GM12878 (cell line): ENCODE measurements around the gene SETDB1. TPM values are rescaled to one million over a fixed set of nuclear protein-coding genes. Genes with fewer than 3 reads are reported as not detected.
A peak's percentile ranks its signal among the peaks of the same experiment; 100 is the strongest.

Experiments used
- ATAC-seq: fragments of 200-7000 bp; cut with Tn5 transposase; 3 replicates; pipeline ENCODE4 v1.9.1; 2020; ENCODE audit warnings: mild to moderate bottlenecking, moderate library complexity
- BruUV-seq: library from RNA; stranded (reverse); fragments of 400-500 nt; replicated peaks from 2 replicates; lab custom pipeline; 2021; lab: Mats Ljungman, UMichigan
- CTCF ChIA-PET: fragments of 300-600 bp; sonication (Branson Sonifier 250); formaldehyde crosslinking; extraction: SDS; loops from one replicate; lab custom pipeline; 2021; ENCODE audit warnings: inconsistent platforms; lab: Yijun Ruan, JAX
- POLR2A ChIA-PET: fragments of 350-600 bp; formaldehyde crosslinking; extraction: SDS; loops from one replicate; lab custom pipeline; 2021; ENCODE audit warnings: inconsistent platforms; lab: Charles Lee
- RAD21 ChIA-PET: fragments of 300-600 bp; sonication (Branson Sonifier 250); formaldehyde crosslinking; loops from one replicate; lab custom pipeline; 2023; ENCODE audit warnings: antibody characterized with exemption; ENCODE audit not compliant: unreplicated experiment; lab: Charles Lee
- SMC1A ChIA-PET: fragments of 300-600 bp; sonication (Branson Sonifier 250); formaldehyde crosslinking; loops from one replicate; lab custom pipeline; 2023; ENCODE audit not compliant: unreplicated experiment, uncharacterized antibody; lab: Charles Lee
- DNase-seq: peaks from one replicate; pipeline ENCODE4 v3.0.0-alpha.2; 2011; ENCODE audit warnings: low read depth, low spot score
- FAIRE-seq: peaks from 3 replicates; lab custom pipeline; 2011; peaks lifted over from hg19 to GRCh38; lab: Jason Lieb, UNC
- H2AFZ ChIP-seq: 2 replicates; pipeline ENCODE4 v1.6.0; 2011; ENCODE audit warnings: low read depth, low read length, control low read depth; ENCODE audit not compliant: control insufficient read depth
- H3K27ac ChIP-seq: 2 replicates; pipeline ENCODE4 v1.5.1; 2011; ENCODE audit warnings: control low read depth; ENCODE audit not compliant: control insufficient read depth, insufficient read depth
- H3K27me3 ChIP-seq, 2 experiments: replicated peaks in 1 of 2; 2 replicates each; pipeline versions ENCODE4 v1.6.0 to v1.6.1; 2011; ENCODE audit warnings: low read length in 1 of 2; ENCODE audit not compliant: control insufficient read depth in 2 of 2, insufficient read depth in 2 of 2
- H3K36me3 ChIP-seq, 2 experiments: 2 replicates each; pipeline ENCODE4 v1.5.1; 2011; ENCODE audit warnings: low read length in 1 of 2; ENCODE audit not compliant: control insufficient read depth in 2 of 2, insufficient read depth in 2 of 2
- H3K4me1 ChIP-seq: 2 replicates; pipeline ENCODE4 v1.6.1; 2011; ENCODE audit warnings: mild to moderate bottlenecking, low read length, moderate library complexity, mixed read lengths; ENCODE audit not compliant: control insufficient read depth, insufficient read depth
- H3K4me2 ChIP-seq: 2 replicates; pipeline ENCODE4 v1.6.0; 2011; ENCODE audit warnings: control low read depth; ENCODE audit not compliant: control insufficient read depth, insufficient read depth
- H3K4me3 ChIP-seq: fragments of 200-600 bp; sonication (generic); 2 replicates; pipeline ENCODE4 v1.5.1; 2016
- H3K79me2 ChIP-seq: 2 replicates; pipeline ENCODE4 v1.6.0; 2011; ENCODE audit warnings: low read length; ENCODE audit not compliant: control insufficient read depth, insufficient read depth
- H3K9ac ChIP-seq: 2 replicates; pipeline ENCODE4 v1.8.0; 2011; ENCODE audit warnings: low read length, control low read depth, mixed read lengths; ENCODE audit not compliant: control insufficient read depth, insufficient read depth
- H3K9me3 ChIP-seq: replicated peaks from 3 replicates; pipeline ENCODE4 v1.5.1; 2011; ENCODE audit warnings: mild to moderate bottlenecking, low read length; ENCODE audit not compliant: control insufficient read depth, insufficient read depth
- H4K20me1 ChIP-seq: 2 replicates; pipeline ENCODE4 v1.6.0; 2011; ENCODE audit not compliant: control insufficient read depth, insufficient read depth
- BCL3 ChIP-seq: IDR thresholded peaks from 2 replicates; pipeline ENCODE4 v1.6.1; 2011; ENCODE audit warnings: borderline replicate concordance, low read depth, mild to moderate bottlenecking, moderate library complexity, low read length; ENCODE audit not compliant: insufficient read depth, poor library complexity, severe bottlenecking
- HDAC6 ChIP-seq: fragments of 200-600 bp; sonication (generic); IDR thresholded peaks from one replicate; pipeline ENCODE4 v1.8.0; 2017; ENCODE audit warnings: antibody characterized with exemption; ENCODE audit not compliant: unreplicated experiment
- IKZF1 ChIP-seq: fragments of 450-650 bp; conservative IDR thresholded peaks from 2 replicates; pipeline ENCODE4 v1.6.1; 2017; ENCODE audit warnings: antibody characterized with exemption, mild to moderate bottlenecking
- IKZF2 ChIP-seq, 2 experiments: fragments of 450-650 bp; IDR thresholded peaks; 2 replicates each; pipeline ENCODE4 v1.6.1; 2017; ENCODE audit warnings: mild to moderate bottlenecking in 2 of 2, moderate library complexity in 2 of 2
- MAX ChIP-seq: IDR thresholded peaks from 2 replicates; pipeline ENCODE4 v1.6.1; 2012; ENCODE audit warnings: low read depth, low read length, improper control_type of control experiment
- MXI1 ChIP-seq: fragments of 150-350 bp; IDR thresholded peaks from 2 replicates; pipeline ENCODE4 v1.6.1; 2011; ENCODE audit warnings: low read depth, mild to moderate bottlenecking, inconsistent platforms, low read length, improper control_type of control experiment
- NR2C1 ChIP-seq: fragments of 450-650 bp; IDR thresholded peaks from 2 replicates; pipeline ENCODE4 v1.6.1; 2017; ENCODE audit warnings: antibody characterized with exemption, mild to moderate bottlenecking, moderate library complexity
- POLR2A ChIP-seq: IDR thresholded peaks from 2 replicates; pipeline ENCODE4 v1.6.1; 2011; ENCODE audit warnings: low read depth, mild to moderate bottlenecking, low read length
- ZBTB33 ChIP-seq: fragments of 450-650 bp; IDR thresholded peaks from 2 replicates; pipeline ENCODE4 v1.6.1; 2017; ENCODE audit warnings: mild to moderate bottlenecking
- ZZZ3 ChIP-seq: IDR thresholded peaks from 2 replicates; pipeline ENCODE4 v1.6.1; 2011; ENCODE audit warnings: low read depth; ENCODE audit not compliant: control insufficient read depth, insufficient read length
- WGBS: methylation state at CpG from one replicate; pipeline ENCODE4 v1.1.6; 2016; ENCODE audit warnings: low lambda C conversion rate; ENCODE audit not compliant: insufficient replicate concordance, insufficient coverage; ENCODE audit errors: missing lambda C conversion rate; 5-methylcytosine and 5-hydroxymethylcytosine counted together
- in situ Hi-C: fragments of 300-500 bp; cut with MboI; formaldehyde crosslinking; loops from 9 replicates; pipeline ENCODE4 v1.14.3; 2018; ENCODE audit warnings: mixed read lengths
- intact Hi-C: fragments of 100-400 bp; cut with micrococcal nuclease; formaldehyde crosslinking; loops from one replicate; pipeline ENCODE4 v1.14.2; 2022; ENCODE audit not compliant: unreplicated experiment
- polyA plus RNA-seq, 11 experiments: library from polyadenylated mRNA; depleted of rRNA in 4 of 11; unstranded in 6 of 11; stranded (reverse) in 5 of 11; fragments of >200 nt; fragmentation: Nextera tagmentation in 4 of 11; fragmentation: Illumina TruSeq in 1 of 11; extraction: Ambion mirVana in 4 of 11; extraction: Trizol in 1 of 11; gene quantifications; 1 replicate in 1 of 11; 2 replicates in 10 of 11; pipeline versions ENCODE4 v1.2.1 to v1.2.3, GENCODE V29; 2011 to 2016; ENCODE audit warnings: inconsistent platforms in 2 of 11, missing spikeins in 2 of 11, low read depth in 1 of 11
- total RNA-seq, 4 experiments: library from RNA; depleted of rRNA in 3 of 4; stranded (reverse); fragments of >200 nt in 3 of 4; fragmentation: Illumina TruSeq in 1 of 4; extraction: Trizol in 1 of 4; gene quantifications; 2 replicates each; pipeline versions ENCODE4 v1.2.1 to v1.2.3, GENCODE V29; 2013 to 2021

The SETDB1 gene
- total and polyA plus RNA-seq, 10 of the 15 experiments (the other 5 are each of a cell fraction or from before 2014, with no cell fraction given), result 14.3 to 56.7 (median 35.7) TPM

- in situ Hi-C loops, result no loop called here
- ChIA-PET RAD21 (interaction anchor here (0.9 kb wide), 1 partner anchor 91 kb away, joined by 3 read pairs; no protein-coding TSS in a partner anchor), SMC1A (interaction anchor here (0.6 to 1.0 kb wide), 2 partner anchors 49 to 91 kb away, joined by 3 read pairs; no protein-coding TSS in a partner anchor), POLR2A (interaction anchor here (0.5 to 1.7 kb wide), 2 partner anchors 49 to 120 kb away, joined by 3 to 5 read pairs; no protein-coding TSS in a partner anchor), CTCF (interaction anchor here (0.6 to 1.9 kb wide), 4 partner anchors 13 to 147 kb away, joined by 3 to 4 read pairs (median 4); partner anchors contain the start of gene TNFAIP8L2)
- Histone ChIP-seq H3K4me1 (peaks cover 7% of the 10 kb centered on the region), H3K79me2 (peaks cover 16% of the 10 kb centered on the region), H3K4me2 (peak overlapping the region; percentile 99), H3K9ac (peak overlapping the region; percentile 89), H3K4me3 (peak overlapping the region; percentile 90), H2AFZ (peak overlapping the region; percentile 98), H3K9me3 (no peaks in the 10 kb centered on the region), H3K36me3 (no peaks in the 10 kb centered on the region), H3K27ac (peak overlapping the region; percentile 90; the same call in 1 of the 2 replicates), H4K20me1 (no peaks in the 10 kb centered on the region), H3K27me3 (no peaks in the 10 kb centered on the region)
- intact Hi-C loops, result no loop called here
- 60% methylated on average over 3 of the region's 3 CpGs for WGBS
- DNase-seq (no peak), ATAC-seq (no peak), FAIRE-seq (no peak)
- no TSS peak for BruUV-seq
- TF ChIP-seq POLR2A (no peak), BCL3 (peak; percentile 78)
Measured at GRCh38 chr1:151009206-151009587, 83.0 kb downstream of the SETDB1 start.

- peak overlapping the region; percentile 90; the same call in 1 of the 2 replicates for H3K4me3 ChIP-seq
- in situ Hi-C loops, result no loop called here
- peaks cover 16% of the 10 kb centered on the region for H3K79me2 ChIP-seq
- H4K20me1 ChIP-seq, result no peaks in the 10 kb centered on the region
- H3K36me3 ChIP-seq, result no peaks in the 10 kb centered on the region
- no peaks in the 10 kb centered on the region for H3K9me3 ChIP-seq
- CTCF ChIA-PET, result interaction anchor here (0.6 to 1.9 kb wide), 4 partner anchors 14 to 147 kb away, joined by 3 to 4 read pairs (median 4); partner anchors contain the start of gene TNFAIP8L2
- H3K9ac ChIP-seq, result no peak overlapping the region
- peaks cover 7% of the 10 kb centered on the region for H3K4me1 ChIP-seq
- peak overlapping the region; percentile 99; the same call in 1 of the 2 replicates for H3K4me2 ChIP-seq
- intact Hi-C loops, result no loop called here
- SMC1A ChIA-PET, result interaction anchor here (0.6 to 1.0 kb wide), 2 partner anchors 48 to 90 kb away, joined by 3 read pairs; no protein-coding TSS in a partner anchor
- no peak for FAIRE-seq
- H3K27me3 ChIP-seq, result no peaks in the 10 kb centered on the region
- H3K27ac ChIP-seq, result no peak overlapping the region
- BruUV-seq, result no TSS peak
- DNase-seq, result no peak
- RAD21 ChIA-PET, result interaction anchor here (0.9 kb wide), 1 partner anchor 90 kb away, joined by 3 read pairs; no protein-coding TSS in a partner anchor
- WGBS, result 90% methylated on average over 8 of the region's 8 CpGs
- POLR2A ChIA-PET, result interaction anchor here (0.5 to 1.7 kb wide), 4 partner anchors 15 to 166 kb away, joined by 3 to 6 read pairs (median 4); partner anchors contain the start of gene TMOD4
- ATAC-seq, result no peak
- no peak overlapping the region for H2AFZ ChIP-seq
- TF ChIP-seq MXI1, result no peak
- no peak for TF ChIP-seq ZBTB33
- no peak for TF ChIP-seq NR2C1
- TF ChIP-seq MAX, result no peak
- TF ChIP-seq IKZF2 (IDR thresholded peaks at IDR 0.05), result no peak
- TF ChIP-seq IKZF1, result no peak
- no peak for TF ChIP-seq ZZZ3
- TF ChIP-seq HDAC6, result no peak
Measured at GRCh38 chr1:151009674-151010345, 83.6 kb downstream of the SETDB1 start.
